ENCODE results near the gene CPA5. TPM values are rescaled to one million over a fixed set of nuclear protein-coding genes. Genes with fewer than 3 reads are reported as not detected.

CPA5 gene
- total RNA-seq, 1 experiment from 2014 or later: not detected

DNA sequence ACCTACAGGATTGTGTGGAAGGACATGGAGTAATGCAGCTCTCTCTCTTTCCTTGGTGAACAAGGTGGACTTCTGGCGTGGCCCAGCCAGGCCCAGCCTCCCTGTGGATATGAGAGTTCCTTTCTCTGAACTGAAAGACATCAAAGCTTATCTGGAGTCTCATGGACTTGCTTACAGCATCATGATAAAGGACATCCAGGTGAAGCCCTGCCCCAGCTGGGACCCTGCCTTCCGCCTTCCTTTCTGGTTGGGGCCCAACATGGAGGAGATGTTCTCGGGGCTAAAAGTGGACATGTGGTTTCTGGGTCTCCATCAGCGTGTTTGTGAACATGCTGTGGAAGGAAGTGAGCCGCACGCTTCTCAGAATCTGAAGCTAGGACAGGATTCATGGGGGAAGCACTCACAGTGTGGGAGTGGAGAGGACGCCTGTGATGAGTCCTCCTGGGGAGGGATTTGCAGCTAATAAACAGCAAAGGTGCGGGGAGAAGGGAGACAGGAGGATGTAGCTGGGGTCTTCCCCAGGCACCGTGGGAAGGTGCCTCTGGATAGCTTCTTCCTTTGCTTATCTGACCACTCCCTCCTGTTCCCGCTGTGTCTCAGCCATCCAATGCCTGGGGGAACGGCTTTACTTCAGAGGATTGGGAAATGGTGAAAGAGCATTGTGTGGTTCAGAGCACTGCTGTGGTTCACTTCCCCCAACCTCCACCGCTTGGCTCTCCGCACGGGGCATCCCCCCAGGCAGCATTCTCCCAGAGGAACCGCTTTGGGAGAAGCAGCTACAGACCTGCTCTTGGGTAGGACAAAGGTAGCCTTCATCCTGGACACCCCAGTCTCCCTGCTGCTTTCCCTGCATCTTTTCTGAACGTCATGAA, 5.5 kb downstream of the CPA5 start:
- Histone ChIP-seq H3K36me3 (ENCODE audit: low read depth, low read length) (no peaks in the 10 kb centered on the region), H3K9ac (ENCODE audit: low read length) (no peak overlapping the region), H3K4me3 (ENCODE audit: low read length) (no peak overlapping the region), H3K27me3 (ENCODE audit: low read length) (no peaks in the 10 kb centered on the region), H3K79me2 (ENCODE audit: low read length) (no peaks in the 10 kb centered on the region), H4K20me1 (ENCODE audit: low read length) (no peaks in the 10 kb centered on the region), H2AFZ (ENCODE audit: low read length) (no peak overlapping the region), H3K27ac (ENCODE audit: low read length) (no peak overlapping the region), H3K9me2 (replicated peaks; ENCODE audit: low read length) (no peaks in the 10 kb centered on the region), H3K4me1 (ENCODE audit: insufficient read depth, low read length) (peaks cover 11% of the 10 kb centered on the region), H3K9me3 (ENCODE audit: low read length) (no peaks in the 10 kb centered on the region), H3F3A (ENCODE audit: low read length, unreplicated experiment) (no peaks in the 10 kb centered on the region), H3K4me2 (ENCODE audit: low read length) (no peak overlapping the region)
- TF ChIP-seq, protein P1, sequence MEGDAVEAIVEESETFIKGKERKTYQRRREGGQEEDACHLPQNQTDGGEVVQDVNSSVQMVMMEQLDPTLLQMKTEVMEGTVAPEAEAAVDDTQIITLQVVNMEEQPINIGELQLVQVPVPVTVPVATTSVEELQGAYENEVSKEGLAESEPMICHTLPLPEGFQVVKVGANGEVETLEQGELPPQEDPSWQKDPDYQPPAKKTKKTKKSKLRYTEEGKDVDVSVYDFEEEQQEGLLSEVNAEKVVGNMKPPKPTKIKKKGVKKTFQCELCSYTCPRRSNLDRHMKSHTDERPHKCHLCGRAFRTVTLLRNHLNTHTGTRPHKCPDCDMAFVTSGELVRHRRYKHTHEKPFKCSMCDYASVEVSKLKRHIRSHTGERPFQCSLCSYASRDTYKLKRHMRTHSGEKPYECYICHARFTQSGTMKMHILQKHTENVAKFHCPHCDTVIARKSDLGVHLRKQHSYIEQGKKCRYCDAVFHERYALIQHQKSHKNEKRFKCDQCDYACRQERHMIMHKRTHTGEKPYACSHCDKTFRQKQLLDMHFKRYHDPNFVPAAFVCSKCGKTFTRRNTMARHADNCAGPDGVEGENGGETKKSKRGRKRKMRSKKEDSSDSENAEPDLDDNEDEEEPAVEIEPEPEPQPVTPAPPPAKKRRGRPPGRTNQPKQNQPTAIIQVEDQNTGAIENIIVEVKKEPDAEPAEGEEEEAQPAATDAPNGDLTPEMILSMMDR (conservative IDR thresholded peaks at IDR 0.05; ENCODE audit: low read depth, low read length): no peak
- TF ChIP-seq EZH2 (IDR thresholded peaks at IDR 0.05; ENCODE audit: low read length, unreplicated experiment) (no peak), EZH2phosphoT487 (IDR thresholded peaks at IDR 0.05; ENCODE audit: borderline replicate concordance, low read length) (no peak)
- ATAC-seq (no peak), DNase-seq (no peak)
- intact Hi-C loops (cut with micrococcal nuclease): loop anchor here (5.0 kb wide), 1 partner anchor 113 kb away; no protein-coding TSS in a partner anchor
- BruUV-seq (replicated peaks): no TSS peak
- ChIA-PET POLR2A (ENCODE audit: unreplicated experiment) (no interaction called here), CTCF (no interaction called here)

DNA sequence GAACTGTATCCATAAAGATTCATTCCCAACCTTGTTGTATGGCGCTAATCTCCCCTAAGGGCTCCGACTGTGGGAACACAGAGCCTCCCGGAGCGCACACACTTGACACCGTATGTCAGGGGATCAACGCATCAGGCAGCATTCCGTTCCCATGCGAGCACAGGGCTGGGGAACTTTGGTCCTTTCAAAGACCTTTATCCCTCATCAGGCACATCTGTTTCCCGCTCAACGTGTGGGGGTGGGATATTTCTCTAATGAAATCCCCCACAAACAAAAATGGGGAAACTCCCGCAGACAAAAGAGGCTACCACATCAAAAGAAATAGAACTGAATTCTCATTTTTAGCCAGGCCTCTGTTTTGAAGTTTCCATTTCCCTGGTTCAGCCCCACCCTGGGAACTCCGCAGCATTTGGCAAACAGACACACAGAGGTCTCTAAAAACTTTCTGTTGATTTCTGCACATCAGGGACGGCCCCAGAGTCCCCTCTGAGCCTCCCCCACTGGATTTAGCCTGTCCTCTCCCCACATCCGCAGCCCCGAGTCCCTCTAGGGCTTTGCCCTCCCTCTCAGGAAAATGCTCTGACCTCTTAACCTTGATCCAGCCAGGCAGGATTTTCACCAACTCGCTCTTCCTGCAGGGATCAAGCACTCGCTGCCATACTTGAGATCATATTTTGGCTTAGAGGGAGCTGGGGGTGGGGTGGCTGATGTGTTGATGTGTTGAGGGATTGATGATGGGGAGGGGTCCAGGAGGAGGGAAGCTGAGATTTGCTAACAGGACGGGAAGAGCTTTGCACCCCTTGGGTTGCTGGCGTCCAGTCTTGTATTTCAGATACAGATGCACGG, 6.6 kb downstream of the CPA5 start:
- Histone ChIP-seq H3K27ac (ENCODE audit: low read length) (no peak overlapping the region), H3K9me2 (replicated peaks; ENCODE audit: low read length) (no peaks in the 10 kb centered on the region), H3K4me1 (ENCODE audit: insufficient read depth, low read length) (peaks cover 20% of the 10 kb centered on the region), H3F3A (ENCODE audit: low read length, unreplicated experiment) (no peaks in the 10 kb centered on the region), H4K20me1 (ENCODE audit: low read length) (no peaks in the 10 kb centered on the region), H3K4me3 (ENCODE audit: low read length) (no peak overlapping the region), H3K36me3 (ENCODE audit: low read depth, low read length) (no peaks in the 10 kb centered on the region), H2AFZ (ENCODE audit: low read length) (no peak overlapping the region), H3K9me3 (ENCODE audit: low read length) (no peaks in the 10 kb centered on the region), H3K9ac (ENCODE audit: low read length) (no peak overlapping the region), H3K79me2 (ENCODE audit: low read length) (no peaks in the 10 kb centered on the region), H3K27me3 (ENCODE audit: low read length) (no peaks in the 10 kb centered on the region), H3K4me2 (ENCODE audit: low read length) (no peak overlapping the region)
- intact Hi-C loops (cut with micrococcal nuclease): loop anchor here (5.0 kb wide), 1 partner anchor 114 kb away; no protein-coding TSS in a partner anchor
- no peak for ATAC-seq
- POLR2A ChIA-PET (ENCODE audit: unreplicated experiment): no interaction called here
- no TSS peak for BruUV-seq (replicated peaks)
- TF ChIP-seq EZH2phosphoT487 (IDR thresholded peaks at IDR 0.05; ENCODE audit: borderline replicate concordance, low read length): no peak
- no peak for TF ChIP-seq EZH2 (IDR thresholded peaks at IDR 0.05; ENCODE audit: low read length, unreplicated experiment)
- TF ChIP-seq, protein P1 (conservative IDR thresholded peaks at IDR 0.05; ENCODE audit: low read depth, low read length): no peak
- no peak for DNase-seq
- CTCF ChIA-PET: no interaction called here
